Measurements from ENCODE around the gene MLPH. TPM values are rescaled to one million over a fixed set of nuclear protein-coding genes. Genes with fewer than 3 reads are reported as not detected.

The MLPH gene
- total RNA-seq, 1 donor from 2014 or later: 91.0 TPM

DNA sequence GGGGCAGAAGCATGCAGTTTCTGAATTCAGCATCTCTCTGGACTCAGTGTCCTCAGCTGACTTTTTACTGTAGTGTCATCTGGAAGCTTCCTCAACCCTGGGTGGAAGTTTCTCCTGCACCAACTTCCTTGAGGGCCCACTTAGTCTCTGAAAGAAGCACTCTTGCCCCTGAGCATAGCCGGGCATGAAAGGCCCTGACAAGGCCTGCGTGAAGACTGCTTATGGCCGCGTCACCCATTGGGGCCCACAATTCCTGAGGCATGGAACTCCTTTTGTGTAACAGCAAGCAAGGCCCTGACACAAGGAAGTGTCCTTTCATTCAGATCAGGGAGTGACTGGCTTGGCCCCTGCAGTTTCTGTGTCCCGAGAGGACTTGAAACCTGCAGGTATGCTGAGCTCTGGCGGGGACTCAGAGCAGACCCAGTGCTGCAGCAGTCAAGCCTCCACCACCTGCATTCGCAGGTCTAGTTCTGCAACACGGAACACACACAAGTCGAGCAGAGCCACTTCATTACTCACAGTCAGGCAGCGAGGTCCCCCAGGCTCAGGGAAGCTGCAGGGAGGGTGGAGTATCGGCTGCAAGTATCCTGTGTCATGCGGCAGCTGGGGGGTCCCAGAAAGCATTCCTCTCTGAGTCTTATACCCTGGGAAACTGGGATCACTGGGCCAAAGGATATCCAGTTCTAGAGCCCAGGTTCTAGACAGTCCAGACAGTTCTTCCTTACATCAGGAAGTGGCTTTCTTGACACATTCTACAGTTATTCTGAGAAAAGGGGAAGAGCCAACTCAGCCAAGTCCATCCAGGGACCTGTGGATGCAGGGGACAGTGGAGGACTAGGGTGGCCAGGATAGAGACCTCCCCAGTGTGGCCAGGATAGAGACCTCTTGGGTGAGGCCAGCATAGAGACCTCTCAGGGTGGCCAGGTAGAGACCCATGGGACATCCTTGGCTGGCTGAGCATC is 43.7 kb downstream of the MLPH start:
- intact Hi-C loops (cut with DNase I): no loop called here
- no peaks in the 10 kb centered on the region for H3K4me1 ChIP-seq
- H3K27ac ChIP-seq: no peak overlapping the region

DNA sequence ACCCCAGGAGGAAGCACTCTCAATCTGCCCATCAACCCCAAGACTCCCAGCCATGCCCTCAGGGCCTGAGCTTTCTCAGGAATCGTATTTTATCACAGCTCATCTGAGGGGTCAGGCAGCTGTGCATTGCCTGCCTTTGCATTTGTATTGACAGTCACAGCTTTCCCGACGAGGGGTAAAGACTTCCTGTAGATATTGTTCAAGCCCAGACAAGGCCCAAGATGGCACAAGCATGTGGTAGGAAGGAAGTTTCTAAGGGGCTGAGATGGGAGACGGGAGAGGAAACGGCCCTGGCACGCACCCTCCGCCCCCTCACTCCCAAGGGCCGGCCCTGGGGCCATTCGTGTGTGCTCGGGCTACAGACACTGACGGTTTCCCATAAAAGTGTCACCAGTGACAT is 45.1 kb downstream of the MLPH start:
- H3K4me1 ChIP-seq: no peaks in the 10 kb centered on the region
- H3K36me3 ChIP-seq: no peaks in the 10 kb centered on the region
- no peak overlapping the region for H3K4me3 ChIP-seq
- H3K27ac ChIP-seq: no peak overlapping the region
- DNase-seq (ENCODE audit: low spot score in 2 of 2): no peak
- no peaks in the 10 kb centered on the region for H3K9me3 ChIP-seq
- TF ChIP-seq, protein P1, sequence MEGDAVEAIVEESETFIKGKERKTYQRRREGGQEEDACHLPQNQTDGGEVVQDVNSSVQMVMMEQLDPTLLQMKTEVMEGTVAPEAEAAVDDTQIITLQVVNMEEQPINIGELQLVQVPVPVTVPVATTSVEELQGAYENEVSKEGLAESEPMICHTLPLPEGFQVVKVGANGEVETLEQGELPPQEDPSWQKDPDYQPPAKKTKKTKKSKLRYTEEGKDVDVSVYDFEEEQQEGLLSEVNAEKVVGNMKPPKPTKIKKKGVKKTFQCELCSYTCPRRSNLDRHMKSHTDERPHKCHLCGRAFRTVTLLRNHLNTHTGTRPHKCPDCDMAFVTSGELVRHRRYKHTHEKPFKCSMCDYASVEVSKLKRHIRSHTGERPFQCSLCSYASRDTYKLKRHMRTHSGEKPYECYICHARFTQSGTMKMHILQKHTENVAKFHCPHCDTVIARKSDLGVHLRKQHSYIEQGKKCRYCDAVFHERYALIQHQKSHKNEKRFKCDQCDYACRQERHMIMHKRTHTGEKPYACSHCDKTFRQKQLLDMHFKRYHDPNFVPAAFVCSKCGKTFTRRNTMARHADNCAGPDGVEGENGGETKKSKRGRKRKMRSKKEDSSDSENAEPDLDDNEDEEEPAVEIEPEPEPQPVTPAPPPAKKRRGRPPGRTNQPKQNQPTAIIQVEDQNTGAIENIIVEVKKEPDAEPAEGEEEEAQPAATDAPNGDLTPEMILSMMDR (IDR thresholded peaks at IDR 0.05): no peak
- intact Hi-C loops (cut with DNase I): no loop called here
- no peaks in the 10 kb centered on the region for H3K27me3 ChIP-seq

More for the DNA sequence above, 43.7 kb downstream of the MLPH start:
- TF ChIP-seq, protein P1 (IDR thresholded peaks at IDR 0.05): no peak
- Histone ChIP-seq H3K4me3 (no peak overlapping the region), H3K9me3 (no peaks in the 10 kb centered on the region), H3K27me3 (no peaks in the 10 kb centered on the region), H3K36me3 (no peaks in the 10 kb centered on the region)
- no peak for DNase-seq (ENCODE audit: low spot score in 2 of 2)

DNA sequence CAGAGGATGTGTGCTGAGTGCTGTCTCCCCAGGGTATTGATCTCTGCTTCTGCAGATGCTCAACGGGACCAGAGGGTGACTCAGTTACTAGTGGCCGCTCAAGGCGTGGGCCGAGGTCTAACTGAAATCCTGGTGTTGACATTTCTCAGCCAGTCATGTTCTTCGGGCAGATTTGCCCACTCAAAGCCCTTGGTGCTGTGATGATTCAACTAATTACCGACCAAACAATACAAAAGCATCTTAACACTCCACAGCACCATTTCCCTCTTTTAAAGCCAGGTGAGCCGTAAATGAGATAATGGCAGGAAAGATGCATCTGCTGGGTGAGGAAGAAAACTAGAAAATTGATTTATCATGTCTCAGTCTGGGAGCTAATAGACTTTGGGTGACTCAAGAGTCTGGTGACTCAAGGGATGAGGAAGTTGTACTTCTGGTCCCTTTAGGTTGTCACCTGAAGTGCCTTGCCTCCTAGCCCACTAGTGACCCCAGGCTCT is 46.7 kb downstream of the MLPH start:
- intact Hi-C loops (cut with DNase I): no loop called here

DNA sequence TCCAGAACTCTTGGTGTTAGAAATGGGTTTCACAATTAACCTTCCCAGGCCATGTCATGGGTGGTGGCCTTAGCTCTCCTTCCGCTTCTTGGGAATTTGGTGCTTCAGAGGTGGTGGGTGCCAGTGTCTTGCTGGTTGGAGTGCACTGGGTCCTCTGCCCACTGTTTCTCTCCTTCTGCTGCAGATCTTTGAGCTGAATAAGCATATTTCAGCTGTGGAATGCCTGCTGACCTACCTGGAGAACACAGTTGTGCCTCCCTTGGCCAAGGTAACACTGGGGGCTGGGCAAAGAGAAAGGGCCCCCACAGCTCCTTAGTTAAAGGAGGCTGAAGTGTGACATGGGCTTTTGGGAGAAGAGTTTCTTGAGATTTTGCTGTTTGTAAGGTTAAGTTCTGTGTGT is 47.3 kb downstream of the MLPH start:
- DNase-seq (ENCODE audit: low spot score in 2 of 2): no peak
- TF ChIP-seq, protein P1 (IDR thresholded peaks at IDR 0.05): no peak
- Histone ChIP-seq H3K4me3 (no peak overlapping the region), H3K4me1 (no peaks in the 10 kb centered on the region), H3K36me3 (no peaks in the 10 kb centered on the region), H3K27me3 (no peaks in the 10 kb centered on the region), H3K27ac (no peak overlapping the region), H3K9me3 (no peaks in the 10 kb centered on the region)
- intact Hi-C loops (cut with DNase I): no loop called here

More for the DNA sequence above, 46.7 kb downstream of the MLPH start:
- no peak for DNase-seq (ENCODE audit: low spot score in 2 of 2)
- Histone ChIP-seq H3K36me3 (no peaks in the 10 kb centered on the region), H3K4me3 (no peak overlapping the region), H3K4me1 (no peaks in the 10 kb centered on the region), H3K9me3 (no peaks in the 10 kb centered on the region), H3K27me3 (no peaks in the 10 kb centered on the region), H3K27ac (no peak overlapping the region)
- TF ChIP-seq, protein P1 (IDR thresholded peaks at IDR 0.05): no peak

DNA sequence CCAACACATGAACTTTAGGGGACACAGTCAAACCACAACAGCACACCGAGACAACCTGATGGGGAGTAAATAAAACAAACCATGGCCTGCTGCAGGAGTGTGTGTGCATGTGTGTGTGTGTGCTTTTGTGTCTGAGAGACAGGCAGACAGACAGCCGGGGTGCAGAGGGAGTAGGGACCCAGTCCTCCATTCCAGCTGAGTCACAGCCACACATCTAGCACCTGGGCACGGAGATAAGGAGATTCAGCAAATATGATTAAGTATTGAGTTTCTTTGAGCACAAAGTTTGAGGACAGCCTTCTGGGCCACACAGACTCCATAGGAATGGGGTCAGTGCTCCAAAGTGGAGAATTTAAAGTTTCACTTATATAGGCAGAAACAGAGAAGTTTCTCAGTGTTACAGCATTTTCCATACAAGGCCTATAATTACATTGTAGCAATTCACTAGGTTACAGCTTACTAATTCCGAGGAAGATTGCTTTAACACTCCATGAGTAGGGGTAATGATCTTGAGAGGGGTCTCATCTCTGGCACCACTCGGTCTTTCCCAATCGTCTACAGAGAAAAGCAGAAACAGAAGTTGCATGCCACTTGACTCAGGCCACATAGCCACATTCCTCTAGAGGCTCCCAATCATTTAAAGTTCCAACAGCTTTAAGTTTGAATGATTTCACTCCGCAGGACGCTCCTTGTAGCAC is 48.5 kb downstream of the MLPH start:
- intact Hi-C loops (cut with DNase I): no loop called here
- Histone ChIP-seq H3K9me3 (no peaks in the 10 kb centered on the region), H3K4me3 (no peak overlapping the region), H3K27me3 (no peaks in the 10 kb centered on the region), H3K36me3 (no peaks in the 10 kb centered on the region), H3K27ac (no peak overlapping the region), H3K4me1 (no peaks in the 10 kb centered on the region)
- no peak for DNase-seq (ENCODE audit: low spot score in 2 of 2)
- TF ChIP-seq, protein P1 (IDR thresholded peaks at IDR 0.05): no peak

Measured in ascending aorta (tissue), 2 donors.